Measurements from ENCODE around the gene CRIP2.

Gene CRIP2

GRCh38 chr14:105477660-105478397 is 3.2 kb downstream of the CRIP2 start:
- DNase-seq: no peak

GRCh38 chr14:105478398-105479251 is 4.0 kb downstream of the CRIP2 start:
- no peak for DNase-seq

- no peak for DNase-seq
Measured at GRCh38 chr14:105479431-105480158, 5.0 kb downstream of the CRIP2 start.

GRCh38 chr14:105480199-105480746 is 5.7 kb downstream of the CRIP2 start:
- no peak for DNase-seq

GRCh38 chr14:105480807-105481801 is 6.5 kb downstream of the CRIP2 start:
- DNase-seq: peak; percentile 85

- peak; percentile 95 for DNase-seq
Measured at GRCh38 chr14:105481886-105482457, 7.4 kb downstream of the CRIP2 start.

GRCh38 chr14:105482486-105483110 is 8.0 kb downstream of the CRIP2 start:
- no peak for DNase-seq

GRCh38 chr14:105483300-105484068 is 8.9 kb downstream of the CRIP2 start:
- no peak for DNase-seq

GRCh38 chr14:105484069-105484996 is 9.7 kb downstream of the CRIP2 start:
- no peak for DNase-seq

GRCh38 chr14:105484997-105485393 is 10.4 kb downstream of the CRIP2 start:
- DNase-seq: no peak

- DNase-seq: peak; percentile 32
Measured at GRCh38 chr14:105485739-105486162, 11.1 kb downstream of the CRIP2 start.

GRCh38 chr14:105486163-105486973 is 11.7 kb downstream of the CRIP2 start, which contains the start of gene CRIP1:
Gene CRIP1 (plus strand): TSS chr14:105486886. CDS start chr14:105487260, 374 bp downstream.
- DNase-seq: no peak

- no peak for DNase-seq
Measured at GRCh38 chr14:105486974-105487448, 12.4 kb downstream of the CRIP2 start.

GRCh38 chr14:105487449-105487985 is 12.9 kb downstream of the CRIP2 start:
- peak; percentile 66 for DNase-seq

- DNase-seq: no peak
Measured at GRCh38 chr14:105487986-105488777, 13.6 kb downstream of the CRIP2 start.

- DNase-seq: peak; percentile 32
Measured at GRCh38 chr14:105488781-105489541, 14.3 kb downstream of the CRIP2 start.
